ENCODE data around the gene ZNF492.
"Not testable (repeated sequence)": the region's sequence is repeated elsewhere in the genome, so short reads cannot be mapped to it uniquely, and the experiment has no call there.

The ZNF492 gene

DNA sequence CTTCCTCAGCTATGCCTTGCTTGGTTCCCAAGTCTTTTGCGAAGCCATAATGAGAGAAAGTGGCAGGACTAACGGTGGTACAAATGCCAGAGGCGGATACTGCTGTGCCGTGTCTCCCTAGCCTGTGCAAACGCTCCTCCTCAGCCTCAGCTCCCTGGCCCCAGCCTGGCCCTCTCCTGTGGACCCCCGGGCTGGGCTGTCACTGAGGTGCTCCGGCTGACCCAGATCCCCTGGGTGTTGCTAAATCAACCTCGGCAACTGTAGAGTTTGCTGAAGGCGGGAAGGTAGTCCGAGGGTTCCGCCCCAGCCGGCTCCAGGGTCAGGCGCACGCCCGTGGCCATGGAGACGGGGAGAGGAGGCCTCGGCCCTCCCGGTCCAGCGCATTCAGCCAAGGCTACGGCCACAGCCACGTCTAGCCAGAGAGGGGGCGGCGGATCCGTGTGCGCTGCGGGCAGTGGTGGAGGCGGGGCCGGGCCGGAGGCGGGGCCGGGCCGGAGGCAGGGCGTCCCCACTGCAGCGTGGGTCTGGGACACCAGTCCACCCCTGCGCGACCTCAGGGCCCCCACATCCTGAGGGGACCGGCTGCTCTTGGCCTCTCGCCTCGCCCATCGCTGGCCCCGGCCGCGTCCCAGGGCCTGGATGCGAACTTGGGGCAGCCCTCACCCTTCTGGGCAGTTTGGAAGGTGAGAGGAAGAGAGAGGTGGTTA lies 16.4 kb upstream of the ZNF492 start:
- no peak for DNase-seq

DNA sequence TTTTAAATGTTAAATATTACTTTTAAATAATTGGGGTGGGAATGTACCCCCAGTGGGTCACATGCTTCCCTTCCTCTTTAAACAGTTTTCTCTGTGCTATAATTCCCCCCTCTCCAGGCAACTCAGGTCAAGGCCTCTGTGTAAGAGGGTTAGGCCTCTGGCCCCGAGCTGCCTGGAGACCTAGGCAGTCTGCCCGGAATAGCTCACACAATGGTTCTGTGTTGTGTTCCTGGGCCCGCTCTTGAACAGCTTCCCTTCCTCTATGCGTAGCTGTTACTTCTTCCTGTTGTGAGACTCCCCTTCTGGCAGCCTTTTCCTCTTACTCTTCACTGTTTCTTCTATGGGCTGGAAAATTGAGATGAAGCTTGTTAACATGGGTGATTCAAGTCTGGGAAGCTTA lies 14.8 kb upstream of the ZNF492 start:
- no peak for DNase-seq

DNA sequence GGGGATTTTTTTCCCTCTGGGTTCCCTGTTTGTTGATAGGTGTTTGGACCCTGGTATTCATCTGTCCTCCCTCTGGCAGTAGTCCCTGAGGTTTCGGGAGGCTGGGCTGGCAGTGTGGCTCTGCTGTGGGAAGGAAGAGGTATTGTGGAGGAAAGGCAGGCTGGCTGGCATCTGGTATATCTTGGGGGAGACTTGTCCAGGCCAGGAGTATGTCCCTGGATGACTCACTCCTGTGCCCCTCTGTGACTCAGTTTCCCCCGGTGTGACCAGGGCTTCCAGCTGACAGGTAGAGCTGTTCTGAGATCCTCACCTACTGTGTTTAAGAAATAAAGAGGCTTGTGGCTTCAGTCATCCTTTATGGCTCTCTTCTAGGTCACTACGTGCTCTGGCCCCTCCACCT lies 14.2 kb upstream of the ZNF492 start:
- no peak for DNase-seq

DNA sequence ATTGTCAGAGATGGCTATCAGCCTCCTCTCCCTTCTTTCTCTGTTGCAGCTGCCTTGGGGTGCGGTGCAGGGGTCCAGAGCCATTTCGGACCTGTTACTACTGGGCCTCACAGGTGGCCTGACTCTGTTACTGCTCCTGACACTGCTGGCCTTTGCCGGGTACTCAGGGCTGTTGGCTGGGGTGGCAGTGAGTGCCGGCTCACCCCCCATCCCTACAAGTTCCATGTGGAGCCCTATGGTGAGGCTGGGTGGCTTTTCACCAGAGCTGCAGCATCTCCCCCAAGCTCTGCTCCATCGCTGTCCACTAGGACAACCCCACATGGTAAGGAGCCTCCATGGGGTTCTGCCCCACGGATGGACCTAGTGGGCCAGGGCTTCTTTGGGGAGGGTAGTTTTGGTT lies 13.7 kb upstream of the ZNF492 start:
- DNase-seq: no peak

DNA sequence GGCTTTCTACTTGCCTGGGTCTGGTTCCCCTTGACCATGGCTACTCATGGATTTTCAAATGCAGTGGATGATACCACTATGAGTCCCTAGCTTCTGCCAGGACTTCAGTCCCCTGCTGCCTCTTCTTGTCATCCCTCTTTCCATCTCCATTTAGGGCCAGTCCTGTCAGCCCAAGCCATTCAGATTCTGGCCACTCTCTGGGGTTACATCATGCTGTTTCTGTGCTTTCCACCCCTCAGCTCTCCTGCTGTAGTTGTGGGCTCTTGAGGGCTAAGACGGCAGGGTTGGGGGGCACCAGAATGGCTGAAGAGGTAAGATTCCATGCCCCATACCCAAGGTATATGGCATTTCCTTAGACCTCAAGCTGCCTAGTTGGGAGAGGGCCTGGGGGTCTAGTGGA lies 13.2 kb upstream of the ZNF492 start:
- no peak for DNase-seq

DNA sequence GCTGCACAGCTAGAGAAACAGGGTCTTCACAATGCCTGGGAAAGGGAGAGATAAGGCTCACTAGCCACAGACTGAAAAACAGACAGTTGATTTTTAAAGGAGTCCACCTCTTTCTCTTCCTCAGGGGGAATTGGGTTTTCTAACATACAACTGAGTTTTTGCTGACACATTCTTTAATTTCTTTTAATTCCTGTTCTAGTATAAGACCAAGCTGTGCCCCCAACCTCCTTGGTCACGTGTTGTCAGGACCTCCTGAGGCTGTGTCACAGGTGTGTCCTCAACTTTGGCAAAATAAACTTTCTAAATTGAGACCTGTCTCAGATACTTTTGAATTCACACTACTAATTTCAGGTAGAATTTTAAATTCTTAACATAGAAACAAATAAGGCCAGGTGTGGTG lies 12.1 kb upstream of the ZNF492 start:
- DNase-seq: no peak

DNA sequence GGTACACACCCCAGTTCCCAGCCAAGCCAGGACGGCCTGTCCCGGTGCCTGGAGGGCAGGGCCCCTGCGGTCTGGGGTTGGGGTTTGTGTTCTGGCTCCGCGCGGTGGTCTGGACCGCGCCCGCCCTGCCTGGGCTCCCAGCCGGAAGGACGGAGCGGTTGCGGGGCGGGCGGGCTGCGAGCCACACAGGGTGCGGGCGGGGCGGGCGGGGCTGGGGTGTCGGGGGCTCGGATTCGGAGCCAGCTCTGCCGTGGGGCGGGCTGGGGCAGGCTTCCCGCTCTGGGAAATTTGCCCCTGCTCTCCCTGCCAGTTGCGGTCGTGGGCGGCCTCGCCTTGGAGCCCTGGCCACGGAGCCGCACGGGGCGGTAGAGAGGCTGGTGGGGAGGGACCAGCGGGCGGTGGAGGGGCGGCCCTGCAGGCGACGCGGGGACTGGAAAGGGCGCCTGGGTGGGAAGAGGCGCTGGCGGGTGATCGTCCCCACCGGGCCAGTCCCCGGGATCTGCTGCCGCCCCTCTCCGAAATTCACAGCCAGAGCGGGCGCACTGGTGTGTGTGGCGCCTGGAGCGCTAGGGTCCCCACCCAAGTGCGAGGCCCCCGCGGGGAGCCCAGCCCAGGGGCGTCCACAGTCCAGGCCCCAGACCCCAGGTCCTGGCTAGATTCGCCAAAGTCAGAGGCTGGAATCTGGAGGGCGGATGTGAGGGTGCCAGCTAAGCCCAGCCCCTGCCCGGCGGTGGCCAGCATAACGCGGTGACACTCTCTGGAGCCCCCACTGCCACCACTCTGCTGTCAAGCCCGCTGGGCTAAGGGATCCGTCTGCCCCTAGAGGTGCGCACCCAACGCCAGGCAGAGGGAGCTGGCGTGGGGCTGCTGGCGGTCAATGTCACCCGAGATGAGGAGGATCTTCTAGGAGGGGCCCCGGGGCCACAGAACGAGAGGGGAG lies 11.0 kb upstream of the ZNF492 start:
- no peak for DNase-seq

DNA sequence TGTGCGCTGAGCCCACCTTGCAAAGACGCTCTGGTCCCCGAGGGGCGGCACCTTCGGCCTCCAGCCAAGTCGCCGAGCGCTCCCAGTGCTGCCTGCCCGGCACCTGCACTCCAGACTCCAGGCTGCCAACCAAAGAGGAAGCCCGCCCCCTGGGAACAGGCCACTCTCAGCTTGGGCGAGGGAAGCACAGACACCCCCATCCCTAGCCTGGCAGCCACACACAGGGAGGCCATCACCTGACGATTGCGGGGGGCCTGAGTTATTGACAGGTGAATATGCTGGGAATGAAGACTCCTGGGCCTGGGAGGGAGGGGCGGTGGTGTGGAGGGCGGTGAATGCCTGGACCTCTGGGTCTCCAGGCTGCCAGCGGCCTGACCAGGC lies 10.3 kb upstream of the ZNF492 start:
- no peak for DNase-seq

DNA sequence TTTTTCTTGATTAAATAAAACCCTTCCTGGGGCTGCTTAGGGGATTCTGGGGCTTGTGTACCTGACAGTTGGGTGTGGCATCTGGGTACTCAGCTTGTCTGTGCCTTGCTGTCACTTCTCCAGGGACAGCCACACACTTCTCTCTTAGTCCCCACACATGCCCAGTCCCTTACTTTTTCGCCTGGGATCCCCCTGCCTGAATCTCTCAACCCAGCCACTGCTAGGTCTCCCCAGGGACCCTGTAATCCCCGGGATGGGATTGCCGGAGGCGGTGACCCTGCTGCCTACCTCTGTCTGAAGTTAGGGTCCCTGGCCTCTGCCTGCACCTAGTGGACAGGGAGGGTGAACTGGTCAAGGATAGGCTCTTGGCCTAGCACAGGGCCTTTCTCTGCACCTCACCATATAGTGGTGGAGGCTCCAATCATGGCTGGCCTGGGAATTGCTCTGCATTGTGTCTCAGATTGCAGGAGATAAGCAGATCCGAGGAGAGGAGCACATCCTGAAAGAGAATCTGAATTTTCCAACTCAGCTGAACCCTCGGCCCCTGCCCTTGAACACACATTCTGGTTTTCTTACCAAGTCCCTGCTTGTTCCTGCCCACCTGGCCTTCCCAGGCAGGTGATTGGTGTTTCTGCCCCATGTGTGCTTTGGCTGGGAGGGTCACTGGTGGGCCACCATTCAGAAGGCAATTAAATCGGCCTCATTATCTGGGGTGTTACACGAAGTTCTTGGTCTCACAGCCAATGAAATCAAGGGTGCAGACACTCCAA lies 8.7 kb upstream of the ZNF492 start:
- DNase-seq: no peak

DNA sequence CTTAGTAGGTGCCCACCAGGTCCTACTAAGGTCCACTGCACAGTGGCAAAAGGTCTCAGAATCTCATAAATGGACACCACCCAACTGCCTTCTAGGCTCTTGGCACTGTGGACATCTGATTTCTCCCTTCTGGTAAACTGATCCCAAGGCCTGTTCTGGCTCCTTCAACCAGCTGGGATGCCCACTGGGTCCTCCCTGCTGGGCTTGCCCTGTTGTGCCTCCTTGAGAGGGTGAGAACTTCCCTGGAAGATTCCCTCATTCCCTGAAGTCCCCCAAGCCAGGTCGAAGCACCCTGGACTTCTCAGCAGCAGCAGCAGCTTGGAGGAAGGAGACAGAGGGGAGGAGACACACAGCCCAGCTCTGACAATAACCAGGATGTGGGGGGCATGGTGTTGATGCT lies 6.6 kb upstream of the ZNF492 start:
- DNase-seq: no peak

DNA sequence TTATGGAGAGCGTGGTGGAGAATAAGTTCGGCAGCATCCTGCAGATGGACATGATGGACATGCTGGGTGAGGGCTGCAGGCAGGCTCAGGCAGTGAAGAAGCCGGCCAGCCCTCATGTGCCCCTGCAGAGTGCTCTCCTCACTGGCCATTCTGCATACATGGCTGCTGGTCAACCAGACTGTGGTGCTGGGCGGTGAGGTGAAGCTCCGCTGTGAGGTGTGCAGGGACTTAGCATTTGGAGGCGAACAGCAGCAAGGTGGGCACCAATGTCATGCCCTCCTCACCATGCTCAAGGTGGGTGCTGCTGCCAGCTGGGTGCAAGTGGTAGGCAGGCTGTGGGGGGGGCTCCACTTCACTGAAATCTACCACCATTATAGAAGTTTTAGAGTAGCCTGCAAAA lies 5.7 kb upstream of the ZNF492 start:
- no peak for DNase-seq

DNA sequence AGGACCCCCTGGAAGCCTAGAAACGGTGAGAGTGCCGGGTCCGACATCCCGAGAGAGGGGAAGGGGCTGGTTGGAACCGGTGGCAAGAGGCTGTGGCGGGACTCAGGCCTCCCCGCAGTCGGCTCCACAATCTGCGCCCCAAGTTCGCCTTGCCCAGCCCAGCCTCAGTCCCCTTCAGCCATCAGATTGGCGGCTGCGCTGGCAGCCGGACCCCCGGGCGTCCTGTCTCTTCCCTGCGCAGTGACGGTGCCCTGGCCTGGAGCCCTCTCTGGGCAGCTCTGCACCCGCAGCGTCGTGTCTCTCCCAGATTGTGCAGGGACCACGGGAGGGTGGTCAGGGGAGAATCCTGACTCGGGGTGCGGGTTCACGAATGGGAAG lies 315 bp downstream of the ZNF492 start:
- no peak for DNase-seq

DNA sequence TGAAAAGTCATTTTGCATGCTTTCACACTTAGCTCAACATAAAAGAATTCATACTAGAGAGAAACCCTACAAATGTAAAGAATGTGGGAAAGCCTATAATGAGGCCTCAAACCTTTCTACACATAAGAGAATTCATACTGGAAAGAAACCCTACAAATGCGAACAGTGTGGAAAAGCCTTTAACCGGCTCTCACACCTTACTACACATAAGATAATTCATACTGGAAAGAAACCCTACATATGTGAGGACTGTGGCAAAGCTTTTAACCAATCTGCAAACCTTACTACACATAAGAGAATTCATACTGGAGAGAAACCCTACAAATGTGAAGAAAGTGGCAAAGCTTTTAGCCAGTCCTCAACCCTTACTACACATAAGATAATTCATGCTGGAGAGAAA lies 51.4 kb downstream of the ZNF492 start:
- not testable (repeated sequence) for DNase-seq

DNA sequence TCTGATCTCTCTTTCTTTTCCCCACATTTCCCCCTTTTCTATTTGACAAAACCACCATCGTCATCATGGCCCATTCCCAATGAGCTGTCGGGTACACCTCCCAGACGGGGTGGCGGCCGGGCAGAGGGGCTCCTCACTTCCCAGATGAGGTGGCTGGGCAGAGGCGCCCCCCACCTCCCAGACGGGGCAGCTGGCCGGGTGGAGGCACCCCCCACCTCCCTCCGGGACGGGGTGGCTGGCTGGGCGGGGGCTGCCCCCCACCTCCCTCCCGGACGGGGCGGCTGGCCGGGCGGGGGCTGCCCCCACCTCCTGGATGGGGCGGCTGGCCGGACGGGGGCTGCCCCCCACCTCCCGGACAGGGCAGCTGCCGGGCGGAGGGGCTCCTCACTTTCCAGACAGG lies 68.5 kb downstream of the ZNF492 start:
- not testable (repeated sequence) for DNase-seq

DNA sequence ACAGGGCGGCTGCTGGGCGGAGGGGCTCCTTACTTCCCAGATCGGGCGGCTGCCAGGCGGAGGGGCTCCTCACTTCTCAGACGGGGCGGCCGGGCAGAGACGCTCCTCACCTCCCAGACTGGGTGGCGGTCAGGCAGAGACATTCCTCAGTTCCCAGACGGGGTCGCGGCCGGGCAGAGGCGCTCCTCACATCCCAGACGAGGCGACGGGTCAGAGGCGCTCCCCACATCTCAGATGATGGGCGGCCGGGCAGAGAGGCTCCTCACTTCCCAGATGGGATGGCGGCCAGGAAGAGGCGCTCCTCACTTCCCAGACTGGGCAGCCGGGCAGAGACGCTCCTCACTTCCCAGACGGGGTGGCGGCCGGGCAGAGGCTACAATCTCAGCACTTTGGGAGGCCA lies 69.0 kb downstream of the ZNF492 start:
- not testable (repeated sequence) for DNase-seq

DNA sequence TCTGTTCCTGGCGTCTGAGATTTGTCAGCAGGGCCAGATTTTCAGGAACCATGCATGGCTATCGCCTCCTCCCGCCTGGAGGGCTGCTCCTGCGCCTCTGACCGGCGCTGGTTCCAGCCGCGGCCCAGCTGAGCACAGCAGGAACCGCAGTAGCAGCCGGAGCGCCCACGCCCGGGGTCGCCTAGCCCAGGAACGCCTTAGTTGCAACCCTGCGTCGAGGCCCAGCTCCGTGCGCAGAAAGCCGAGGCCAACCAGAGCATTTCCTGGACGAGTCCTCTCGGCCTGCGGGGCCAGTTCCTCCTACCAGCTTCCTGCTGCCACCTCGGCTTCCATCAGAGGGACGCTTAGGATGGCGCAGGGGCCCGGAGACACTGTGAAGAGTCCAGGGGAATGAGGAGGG lies 74.9 kb downstream of the ZNF492 start:
- no peak for DNase-seq

All from activated naive CD4-positive, alpha-beta T cell treated with Interleukin-2 at 50 U/mL for 16 hours (primary cell).